Nucleus accumbens (tissue), 56 donors: ENCODE measurements around the gene ACOT7.

ENCODE experiments used
- DNase-seq, 56 donors: peaks; one replicate each; lab custom pipeline; 2025; lab: John Stamatoyannopoulos, UW

The ACOT7 gene

DNA sequence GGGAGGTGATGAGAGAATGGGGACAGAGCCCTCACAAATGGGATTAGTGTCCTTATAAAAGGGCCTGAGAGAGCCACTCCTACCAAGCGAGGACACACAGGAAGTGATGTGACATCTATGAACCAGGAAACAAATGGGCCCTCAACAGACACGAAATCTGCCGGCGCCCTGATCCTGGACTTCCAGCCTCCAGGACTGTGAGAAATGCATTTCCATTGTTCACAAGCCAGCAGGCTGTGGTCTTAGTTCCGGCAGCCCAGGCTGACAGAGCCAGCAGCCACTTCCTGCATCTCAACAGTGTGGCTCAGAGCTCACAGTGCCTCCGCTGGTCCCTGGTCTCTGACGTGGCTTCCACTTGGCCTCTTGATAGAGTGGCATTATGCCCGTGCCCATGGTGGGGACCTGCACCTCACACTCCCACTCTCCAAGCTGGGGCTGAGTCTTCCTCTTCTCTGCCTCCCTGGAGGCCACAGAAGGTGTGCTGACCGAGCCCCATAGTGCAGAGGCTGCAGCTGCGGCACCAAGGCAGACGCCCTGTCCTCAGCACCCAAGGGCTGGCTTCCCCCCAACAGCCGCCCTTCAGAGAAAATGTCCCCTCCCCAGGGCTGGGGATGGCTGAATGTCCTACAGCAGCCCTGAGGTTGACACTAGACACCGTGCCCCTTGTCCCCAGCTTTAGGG, 44.9 kb downstream of the ACOT7 start:
- DNase-seq = peak in 1 of 56 donors; percentile 15

GRCh38 chr1:6347641-6348487, 45.7 kb downstream of the ACOT7 start:
- DNase-seq = peak in 4 of 56 donors; percentile 4 to 31 (median 15)

GRCh38 chr1:6345460-6345859, 48.1 kb downstream of the ACOT7 start:
- no peak for DNase-seq

GRCh38 chr1:6345009-6345408, 48.6 kb downstream of the ACOT7 start:
- no peak for DNase-seq

GRCh38 chr1:6343506-6344405, 49.8 kb downstream of the ACOT7 start:
- peak in 31 of 56 donors; percentile 11 to 71 (median 29) for DNase-seq

- no peak for DNase-seq
Observed at GRCh38 chr1:6342056-6342455, 51.5 kb downstream of the ACOT7 start.

DNA sequence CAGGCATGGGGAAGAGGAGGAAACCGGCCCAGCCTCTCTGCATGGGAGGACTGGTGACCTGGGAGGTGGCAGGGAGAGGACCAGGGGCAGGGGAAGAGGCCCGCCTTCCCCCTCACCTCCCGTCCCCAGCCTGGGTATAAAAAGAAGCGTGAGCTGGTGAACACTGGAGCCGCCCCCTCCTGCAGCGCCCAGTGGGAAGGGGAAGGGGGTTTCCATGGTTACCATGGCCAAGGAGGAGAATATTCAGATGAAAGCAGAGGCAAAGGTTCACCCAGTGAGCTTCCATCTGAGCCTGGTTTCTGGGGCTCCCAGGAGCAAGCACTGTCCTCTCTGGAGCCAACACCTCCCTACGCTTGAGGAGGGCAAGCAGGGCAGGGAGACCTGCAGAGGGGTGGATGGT, 54.9 kb downstream of the ACOT7 start:
- DNase-seq = peak in 7 of 56 donors; percentile 13 to 54 (median 28)

DNA sequence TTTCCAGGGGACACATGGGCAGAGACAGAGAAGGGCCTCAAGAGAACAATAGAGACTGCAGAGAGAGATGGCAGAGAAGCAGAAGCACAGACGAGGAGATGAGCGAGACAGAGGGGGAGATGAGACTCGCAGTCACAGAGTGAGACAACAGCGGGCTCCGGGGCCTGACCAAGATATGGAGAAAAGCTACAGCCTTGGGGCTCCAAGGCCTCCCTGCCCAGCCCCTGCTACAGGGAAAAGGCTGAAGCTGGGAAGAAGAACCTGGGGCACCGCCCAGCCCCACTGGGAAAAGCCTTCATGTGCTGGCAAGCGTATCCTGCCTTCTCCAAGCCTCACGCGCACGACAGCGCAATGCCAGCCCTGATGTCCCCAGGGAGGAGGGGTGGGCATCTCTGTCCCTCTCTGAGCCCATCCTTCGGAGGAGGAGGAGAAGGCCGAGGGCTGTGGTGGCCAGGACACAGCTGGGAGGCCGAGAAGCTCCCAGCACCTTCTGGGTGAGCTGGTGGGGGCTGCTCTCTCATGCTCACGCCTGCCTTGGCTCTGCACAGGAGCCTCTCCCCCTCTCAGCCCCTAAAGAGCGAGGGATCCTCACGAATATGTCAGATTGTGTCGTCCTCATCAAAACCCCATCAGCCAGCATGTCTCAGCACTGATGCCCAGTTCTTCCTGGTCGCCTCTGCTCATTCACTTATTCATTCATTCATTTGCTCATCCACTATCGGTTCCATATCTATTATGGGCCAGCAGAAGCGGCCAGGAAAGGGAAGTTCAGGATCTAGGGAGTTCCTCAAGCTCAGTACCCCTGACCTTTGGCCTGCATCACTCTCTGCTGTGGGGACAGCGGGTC, 56.6 kb downstream of the ACOT7 start:
- DNase-seq = no peak

GRCh38 chr1:6334261-6334993, 59.1 kb downstream of the ACOT7 start:
- DNase-seq = no peak

GRCh38 chr1:6332821-6333220, 60.7 kb downstream of the ACOT7 start:
- no peak for DNase-seq

DNA sequence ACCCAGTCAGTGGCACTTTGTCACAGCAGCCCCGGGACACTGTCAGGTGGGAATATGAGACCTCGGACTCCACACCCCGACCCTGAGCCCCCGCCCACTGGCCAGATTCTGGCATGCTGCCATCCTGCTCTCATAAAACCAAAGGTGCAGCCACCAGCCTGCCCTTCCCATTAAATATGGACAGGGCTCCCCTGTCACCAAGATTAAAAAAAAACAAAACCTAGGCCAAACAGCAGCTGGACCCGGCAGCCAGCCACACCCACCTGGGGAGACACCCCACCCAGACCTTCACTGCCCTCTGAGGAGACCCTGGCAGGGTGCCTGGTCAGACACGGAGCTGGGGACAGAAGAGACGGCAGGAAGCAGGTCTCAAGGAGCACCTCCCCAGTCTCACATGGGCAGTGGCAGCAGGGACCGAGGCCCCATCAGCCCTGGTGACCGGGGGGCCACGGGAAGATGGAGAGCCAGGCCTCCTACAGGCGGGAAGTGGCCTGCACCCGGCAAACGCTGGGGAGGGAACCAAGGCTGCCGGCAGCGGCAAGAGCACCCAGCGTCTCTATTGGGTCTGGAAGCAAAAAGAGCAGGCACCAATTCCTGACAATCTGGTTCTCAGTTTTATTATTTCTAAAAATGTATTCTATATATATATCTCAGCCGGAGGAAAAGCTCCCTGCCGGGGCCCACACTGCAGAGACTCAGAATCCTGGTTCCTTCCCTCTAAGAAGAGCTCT, 61.9 kb downstream of the ACOT7 start:
- DNase-seq = no peak

DNA sequence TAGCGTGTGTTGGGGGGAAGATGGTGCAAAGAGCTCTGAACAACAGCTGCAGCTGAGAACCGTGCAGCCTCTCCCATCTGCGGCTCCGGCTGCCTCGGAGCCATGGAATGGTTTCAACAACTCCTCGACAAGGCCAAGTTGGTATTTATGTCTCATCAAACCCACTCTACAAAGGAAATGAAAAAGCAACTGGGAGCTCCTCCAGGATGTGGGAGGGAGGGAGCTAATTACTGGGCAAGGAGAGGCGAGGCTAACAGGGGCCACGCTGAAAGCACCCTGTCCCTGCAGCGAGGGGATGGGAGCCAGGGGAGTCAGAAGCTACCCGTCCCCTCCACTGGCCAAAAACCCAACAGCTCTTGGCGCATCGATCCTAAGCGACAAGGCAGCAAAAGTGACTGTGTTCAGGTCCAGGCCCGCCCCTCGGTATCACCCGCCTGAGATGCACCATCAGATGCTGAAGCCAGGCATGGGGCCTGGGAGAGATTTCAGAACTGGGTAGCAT, 63.1 kb downstream of the ACOT7 start:
- DNase-seq = peak in 32 of 56 donors; percentile 9 to 71 (median 34)

DNA sequence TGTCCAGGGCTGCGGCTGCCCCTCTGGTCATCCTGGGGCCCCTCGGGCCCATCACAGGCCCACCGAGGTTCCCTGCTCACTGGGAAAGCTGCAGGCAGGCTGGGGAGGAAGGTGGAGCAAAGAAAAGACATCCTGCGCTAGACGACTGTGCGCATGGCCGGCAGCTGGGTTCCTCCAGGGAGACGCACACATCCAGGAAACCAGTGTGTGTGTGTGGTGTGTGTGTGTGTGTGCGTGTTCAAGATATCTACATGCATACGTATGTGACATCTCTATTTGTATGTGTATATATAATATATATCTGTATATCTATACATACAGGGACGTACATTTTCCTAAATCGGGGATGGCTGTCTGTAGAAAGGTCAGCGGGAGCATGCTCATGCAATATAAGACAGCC, 63.7 kb downstream of the ACOT7 start:
- DNase-seq = no peak

- peak in 1 of 56 donors; percentile 45 for DNase-seq
Observed at GRCh38 chr1:6329396-6329795, 64.2 kb downstream of the ACOT7 start.

GRCh38 chr1:6328696-6329095, 64.9 kb downstream of the ACOT7 start:
- DNase-seq = no peak

- DNase-seq = no peak
Observed at GRCh38 chr1:6328091-6328490, 65.5 kb downstream of the ACOT7 start.

GRCh38 chr1:6325482-6325881, 68.1 kb downstream of the ACOT7 start:
- DNase-seq = no peak

DNA sequence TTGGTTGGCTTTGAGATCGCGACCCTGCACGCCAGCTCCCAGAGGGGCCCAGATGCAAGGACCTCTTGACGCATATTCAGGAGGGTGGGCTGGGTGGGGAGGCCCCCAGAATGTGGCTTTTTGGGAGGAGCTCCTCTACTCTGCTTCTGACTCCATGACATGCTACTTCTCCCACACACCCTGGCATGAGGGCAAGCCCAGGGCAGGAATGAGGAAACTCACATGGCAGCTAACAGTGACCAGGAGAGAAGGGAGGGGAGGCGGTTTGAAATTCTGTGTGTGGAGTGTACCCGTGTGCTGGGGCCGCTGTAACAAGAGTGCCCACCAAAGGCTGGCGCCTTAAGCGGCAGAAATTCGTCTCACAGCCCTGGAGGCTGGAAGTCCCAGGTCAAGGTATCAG, 71.4 kb downstream of the ACOT7 start:
- DNase-seq = no peak
